ENCODE results near the gene ACD. TPM values are rescaled to one million over a fixed set of nuclear protein-coding genes. Genes with fewer than 3 reads are reported as not detected.

ACD gene
- total RNA-seq, 1 donor from 2014 or later = 33.3 TPM

GRCh38 chr16:67672739-67673662 is 12.9 kb upstream of the ACD start:
- Mint-ChIP-seq H3K4me1 (ENCODE audit: low read depth, unreplicated experiment) (peaks cover 17% of the 10 kb centered on the region), H3K9me3 (ENCODE audit: unreplicated experiment) (peaks cover 11% of the 10 kb centered on the region), H3K4me3 (ENCODE audit: unreplicated experiment) (no peak overlapping the region), H3K27me3 (ENCODE audit: unreplicated experiment) (peaks cover 9% of the 10 kb centered on the region), H3K27ac (ENCODE audit: unreplicated experiment) (no peak overlapping the region), H3K36me3 (ENCODE audit: unreplicated experiment) (no peaks in the 10 kb centered on the region)
- TF ChIP-seq CTCF (IDR thresholded peaks at IDR 0.05; ENCODE audit: partially characterized antibody, unreplicated experiment) = peak; percentile 67
- peak; percentile 79 for DNase-seq

- no peak for TF ChIP-seq CTCF (IDR thresholded peaks at IDR 0.05; ENCODE audit: partially characterized antibody, unreplicated experiment)
- Mint-ChIP-seq H3K36me3 (ENCODE audit: unreplicated experiment) (no peaks in the 10 kb centered on the region), H3K27me3 (ENCODE audit: unreplicated experiment) (peaks cover 9% of the 10 kb centered on the region), H3K4me1 (ENCODE audit: low read depth, unreplicated experiment) (peaks cover 17% of the 10 kb centered on the region), H3K27ac (ENCODE audit: unreplicated experiment) (no peak overlapping the region), H3K4me3 (ENCODE audit: unreplicated experiment) (no peak overlapping the region), H3K9me3 (ENCODE audit: unreplicated experiment) (peaks cover 11% of the 10 kb centered on the region)
- DNase-seq = no peak
Measured at GRCh38 chr16:67672306-67672705, 12.2 kb upstream of the ACD start.

DNA sequence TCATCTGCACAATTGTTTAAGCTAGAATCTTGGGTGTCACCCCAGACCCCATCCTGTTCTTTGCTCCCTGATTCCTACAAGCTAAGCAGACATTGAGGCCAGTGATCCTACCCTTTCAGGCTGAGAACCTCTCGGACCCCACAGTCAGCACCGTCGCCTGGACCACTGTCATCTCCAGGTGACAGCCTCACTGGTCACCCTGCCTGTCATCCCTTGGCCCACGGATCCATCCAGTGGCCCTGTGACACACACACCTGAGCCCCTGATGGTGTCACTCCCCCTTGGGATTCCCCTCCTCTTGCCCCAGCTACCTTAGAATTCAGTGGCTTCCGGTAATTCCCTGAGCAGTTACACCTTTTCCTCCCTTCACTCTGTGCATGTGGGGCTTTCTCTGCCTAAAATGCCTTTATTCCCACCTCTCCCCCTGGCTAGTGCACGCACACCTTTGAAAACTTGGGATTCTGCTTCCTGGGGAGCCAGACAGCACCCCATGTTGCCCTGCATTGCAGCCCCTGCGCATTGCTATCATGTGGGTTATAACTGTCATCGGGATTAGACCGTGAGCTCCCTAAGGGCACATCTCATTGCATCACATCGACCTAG is 9.5 kb upstream of the ACD start:
- peak overlapping the region; percentile 11 for H3K4me3 Mint-ChIP-seq (ENCODE audit: unreplicated experiment)
- DNase-seq = no peak
- H3K36me3 Mint-ChIP-seq (ENCODE audit: unreplicated experiment) = no peaks in the 10 kb centered on the region
- no peak for TF ChIP-seq CTCF (IDR thresholded peaks at IDR 0.05; ENCODE audit: partially characterized antibody, unreplicated experiment)
- peaks cover 12% of the 10 kb centered on the region for H3K9me3 Mint-ChIP-seq (ENCODE audit: unreplicated experiment)
- H3K4me1 Mint-ChIP-seq (ENCODE audit: low read depth, unreplicated experiment) = peaks cover 25% of the 10 kb centered on the region
- peaks cover 19% of the 10 kb centered on the region for H3K27me3 Mint-ChIP-seq (ENCODE audit: unreplicated experiment)
- H3K27ac Mint-ChIP-seq (ENCODE audit: unreplicated experiment) = no peak overlapping the region

DNA sequence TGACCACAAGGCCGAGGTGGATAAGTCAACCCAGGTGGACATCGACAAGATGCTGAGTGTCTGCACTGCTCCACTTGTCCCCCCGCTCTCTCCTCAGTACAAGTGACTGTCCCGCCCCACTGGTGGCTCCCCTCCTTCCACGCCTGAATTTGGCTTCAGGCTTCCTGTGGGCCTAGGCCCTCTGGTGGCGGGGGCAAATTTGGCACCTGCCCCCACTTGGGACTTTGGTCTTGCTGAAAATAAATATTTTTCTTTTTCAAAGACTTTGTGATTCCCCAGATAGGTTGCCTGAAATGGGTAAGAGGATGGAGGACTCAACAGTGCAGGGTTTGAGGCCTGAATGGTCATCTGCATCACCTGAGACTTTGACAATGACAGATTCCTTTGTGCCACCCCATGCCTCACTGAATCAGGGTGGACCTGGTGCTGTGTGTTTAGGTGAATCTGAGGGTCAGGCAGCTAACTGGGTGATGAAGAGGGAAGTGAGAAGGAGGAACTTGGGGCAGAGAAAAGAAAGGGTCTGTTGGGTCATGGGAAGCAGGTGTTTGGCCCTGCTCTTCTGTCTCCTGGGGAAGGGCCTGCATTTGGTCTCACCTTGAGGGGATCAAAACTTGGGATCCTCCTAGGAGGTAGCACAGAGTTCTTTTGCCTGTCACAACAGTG is 8.6 kb upstream of the ACD start:
- peaks cover 10% of the 10 kb centered on the region for H3K9me3 Mint-ChIP-seq (ENCODE audit: unreplicated experiment)
- H3K27me3 Mint-ChIP-seq (ENCODE audit: unreplicated experiment) = peaks cover 22% of the 10 kb centered on the region
- H3K36me3 Mint-ChIP-seq (ENCODE audit: unreplicated experiment) = no peaks in the 10 kb centered on the region
- peaks cover 27% of the 10 kb centered on the region for H3K4me1 Mint-ChIP-seq (ENCODE audit: low read depth, unreplicated experiment)
- TF ChIP-seq CTCF (IDR thresholded peaks at IDR 0.05; ENCODE audit: partially characterized antibody, unreplicated experiment) = peak; percentile 4
- no peak for DNase-seq
- H3K27ac Mint-ChIP-seq (ENCODE audit: unreplicated experiment) = peak overlapping the region; percentile 50
- H3K4me3 Mint-ChIP-seq (ENCODE audit: unreplicated experiment) = peak overlapping the region; percentile 32
